ENCODE data around the gene CHRNA4. TPM values are rescaled to one million over a fixed set of nuclear protein-coding genes. Genes with fewer than 3 reads are reported as not detected.
"Not testable (repeated sequence)": the region's sequence is repeated elsewhere in the genome, so short reads cannot be mapped to it uniquely, and the experiment has no call there.

Gene CHRNA4
- total RNA-seq, 1 donor from 2014 or later = not detected

GRCh38 chr20:63393566-63393965, 32.4 kb upstream of the CHRNA4 start:
- intact Hi-C loops (cut with micrococcal nuclease) = no loop called here
- no peak for DNase-seq (ENCODE audit: low spot score)
- Mint-ChIP-seq H3K4me1 (ENCODE audit: low read depth) (no peaks in the 10 kb centered on the region), H3K4me3 (no peak overlapping the region), H3K27ac (no peak overlapping the region), H3K9me3 (no peaks in the 10 kb centered on the region), H3K36me3 (ENCODE audit: low read depth) (no peaks in the 10 kb centered on the region), H3K27me3 (ENCODE audit: insufficient read depth) (no peaks in the 10 kb centered on the region)

GRCh38 chr20:63392465-63393365, 31.6 kb upstream of the CHRNA4 start:
- no peak for DNase-seq (ENCODE audit: low spot score)
- intact Hi-C loops (cut with micrococcal nuclease) = no loop called here
- Mint-ChIP-seq H3K9me3 (peaks cover 5% of the 10 kb centered on the region), H3K27ac (no peak overlapping the region), H3K27me3 (ENCODE audit: insufficient read depth) (no peaks in the 10 kb centered on the region), H3K4me3 (no peak overlapping the region), H3K36me3 (ENCODE audit: low read depth) (no peaks in the 10 kb centered on the region), H3K4me1 (ENCODE audit: low read depth) (no peaks in the 10 kb centered on the region)

GRCh38 chr20:63387917-63388316, 26.8 kb upstream of the CHRNA4 start:
- Mint-ChIP-seq H3K4me3 (no peak overlapping the region), H3K27me3 (ENCODE audit: insufficient read depth) (no peaks in the 10 kb centered on the region), H3K27ac (no peak overlapping the region), H3K36me3 (ENCODE audit: low read depth) (no peaks in the 10 kb centered on the region), H3K9me3 (peaks cover 29% of the 10 kb centered on the region), H3K4me1 (ENCODE audit: low read depth) (no peaks in the 10 kb centered on the region)
- DNase-seq (ENCODE audit: low spot score) = no peak
- intact Hi-C loops (cut with micrococcal nuclease) = no loop called here

GRCh38 chr20:63387393-63387792, 26.2 kb upstream of the CHRNA4 start:
- H3K4me1 Mint-ChIP-seq (ENCODE audit: low read depth) = no peaks in the 10 kb centered on the region
- H3K27me3 Mint-ChIP-seq (ENCODE audit: insufficient read depth) = no peaks in the 10 kb centered on the region
- peaks cover 29% of the 10 kb centered on the region for H3K9me3 Mint-ChIP-seq
- no peak overlapping the region for H3K27ac Mint-ChIP-seq
- no peak overlapping the region for H3K4me3 Mint-ChIP-seq
- no peaks in the 10 kb centered on the region for H3K36me3 Mint-ChIP-seq (ENCODE audit: low read depth)
- no peak for DNase-seq (ENCODE audit: low spot score)
- intact Hi-C loops (cut with micrococcal nuclease) = no loop called here

- Mint-ChIP-seq H3K9me3 (peaks cover 29% of the 10 kb centered on the region), H3K36me3 (ENCODE audit: low read depth) (no peaks in the 10 kb centered on the region), H3K4me1 (ENCODE audit: low read depth) (no peaks in the 10 kb centered on the region), H3K4me3 (no peak overlapping the region), H3K27ac (no peak overlapping the region), H3K27me3 (ENCODE audit: insufficient read depth) (no peaks in the 10 kb centered on the region)
- no peak for DNase-seq (ENCODE audit: low spot score)
- intact Hi-C loops (cut with micrococcal nuclease) = no loop called here
Measured at GRCh38 chr20:63386491-63386890, 25.3 kb upstream of the CHRNA4 start.

GRCh38 chr20:63385819-63386218, 24.7 kb upstream of the CHRNA4 start:
- no peak for DNase-seq (ENCODE audit: low spot score)
- Mint-ChIP-seq H3K9me3 (peaks cover 29% of the 10 kb centered on the region), H3K27ac (no peak overlapping the region), H3K4me3 (no peak overlapping the region), H3K27me3 (ENCODE audit: insufficient read depth) (no peaks in the 10 kb centered on the region), H3K4me1 (ENCODE audit: low read depth) (no peaks in the 10 kb centered on the region), H3K36me3 (ENCODE audit: low read depth) (no peaks in the 10 kb centered on the region)
- intact Hi-C loops (cut with micrococcal nuclease) = no loop called here

GRCh38 chr20:63384336-63384735, 23.2 kb upstream of the CHRNA4 start:
- intact Hi-C loops (cut with micrococcal nuclease) = no loop called here
- Mint-ChIP-seq H3K27me3 (ENCODE audit: insufficient read depth) (peaks cover 2% of the 10 kb centered on the region), H3K4me3 (no peak overlapping the region), H3K4me1 (ENCODE audit: low read depth) (no peaks in the 10 kb centered on the region), H3K9me3 (peaks cover 29% of the 10 kb centered on the region), H3K27ac (no peak overlapping the region), H3K36me3 (ENCODE audit: low read depth) (no peaks in the 10 kb centered on the region)
- DNase-seq (ENCODE audit: low spot score) = no peak

GRCh38 chr20:63383556-63383955, 22.4 kb upstream of the CHRNA4 start:
- Mint-ChIP-seq H3K27me3 (ENCODE audit: insufficient read depth) (peaks cover 3% of the 10 kb centered on the region), H3K4me1 (ENCODE audit: low read depth) (no peaks in the 10 kb centered on the region), H3K27ac (no peak overlapping the region), H3K9me3 (peaks cover 29% of the 10 kb centered on the region), H3K4me3 (no peak overlapping the region), H3K36me3 (ENCODE audit: low read depth) (no peaks in the 10 kb centered on the region)
- no peak for DNase-seq (ENCODE audit: low spot score)
- intact Hi-C loops (cut with micrococcal nuclease) = no loop called here

- peaks cover 6% of the 10 kb centered on the region for H3K27me3 Mint-ChIP-seq (ENCODE audit: insufficient read depth)
- H3K36me3 Mint-ChIP-seq (ENCODE audit: low read depth) = no peaks in the 10 kb centered on the region
- H3K27ac Mint-ChIP-seq = no peak overlapping the region
- DNase-seq (ENCODE audit: low spot score) = no peak
- peaks cover 25% of the 10 kb centered on the region for H3K9me3 Mint-ChIP-seq
- intact Hi-C loops (cut with micrococcal nuclease) = no loop called here
- H3K4me3 Mint-ChIP-seq = no peak overlapping the region
- H3K4me1 Mint-ChIP-seq (ENCODE audit: low read depth) = no peaks in the 10 kb centered on the region
Measured at GRCh38 chr20:63382551-63383300, 21.6 kb upstream of the CHRNA4 start.

GRCh38 chr20:63381781-63382431, 20.8 kb upstream of the CHRNA4 start:
- intact Hi-C loops (cut with micrococcal nuclease) = loop anchor here (1.0 kb wide), 2 partner anchors 73 to 159 kb away; no protein-coding TSS in a partner anchor
- Mint-ChIP-seq H3K27me3 (ENCODE audit: insufficient read depth) (peaks cover 6% of the 10 kb centered on the region), H3K4me1 (ENCODE audit: low read depth) (no peaks in the 10 kb centered on the region), H3K27ac (no peak overlapping the region), H3K9me3 (peaks cover 18% of the 10 kb centered on the region), H3K36me3 (ENCODE audit: low read depth) (no peaks in the 10 kb centered on the region), H3K4me3 (no peak overlapping the region)
- no peak for DNase-seq (ENCODE audit: low spot score)

- H3K27ac Mint-ChIP-seq = no peak overlapping the region
- peaks cover 8% of the 10 kb centered on the region for H3K27me3 Mint-ChIP-seq (ENCODE audit: insufficient read depth)
- peaks cover 3% of the 10 kb centered on the region for H3K9me3 Mint-ChIP-seq
- intact Hi-C loops (cut with micrococcal nuclease) = no loop called here
- no peak for DNase-seq (ENCODE audit: low spot score)
- no peaks in the 10 kb centered on the region for H3K36me3 Mint-ChIP-seq (ENCODE audit: low read depth)
- no peaks in the 10 kb centered on the region for H3K4me1 Mint-ChIP-seq (ENCODE audit: low read depth)
- no peak overlapping the region for H3K4me3 Mint-ChIP-seq
Measured at GRCh38 chr20:63380346-63380870, 19.3 kb upstream of the CHRNA4 start.

- intact Hi-C loops (cut with micrococcal nuclease); H3K27ac Mint-ChIP-seq; H3K4me3 Mint-ChIP-seq; H3K4me1 Mint-ChIP-seq (ENCODE audit: low read depth); H3K36me3 Mint-ChIP-seq (ENCODE audit: low read depth); H3K27me3 Mint-ChIP-seq (ENCODE audit: insufficient read depth); DNase-seq (ENCODE audit: low spot score); H3K9me3 Mint-ChIP-seq: not testable (repeated sequence)
Measured at GRCh38 chr20:63379872-63380271, 18.7 kb upstream of the CHRNA4 start.

GRCh38 chr20:63379296-63379695, 18.1 kb upstream of the CHRNA4 start:
- Mint-ChIP-seq H3K27ac (no peak overlapping the region), H3K4me1 (ENCODE audit: low read depth) (no peaks in the 10 kb centered on the region), H3K27me3 (ENCODE audit: insufficient read depth) (peaks cover 8% of the 10 kb centered on the region), H3K36me3 (ENCODE audit: low read depth) (no peaks in the 10 kb centered on the region), H3K4me3 (no peak overlapping the region), H3K9me3 (no peaks in the 10 kb centered on the region)
- DNase-seq (ENCODE audit: low spot score) = no peak
- intact Hi-C loops (cut with micrococcal nuclease) = no loop called here

Measured in activated T-helper 1 cell treated with anti-CD3 and anti-CD28 coated beads, Interleukin-12 subunit alpha, Interleukin-12 subunit beta, Interleukin-2, Interleukin-4 antibody, amounts not matched to agents 30 ng/mL and 10 ng/mL and 1 ng/mL, durations not matched to agents 14 hours and 24 hours and 36 hours (primary cell).